ENCODE results near the gene MAN1A2. TPM values are rescaled to one million over a fixed set of nuclear protein-coding genes. Genes with fewer than 3 reads are reported as not detected.

Gene MAN1A2
- total and polyA plus RNA-seq, 10 of the 15 experiments (the other 5 are each of a cell fraction or from before 2014, with no cell fraction given), result 2.8 to 23.6 (median 16.0) TPM

DNA sequence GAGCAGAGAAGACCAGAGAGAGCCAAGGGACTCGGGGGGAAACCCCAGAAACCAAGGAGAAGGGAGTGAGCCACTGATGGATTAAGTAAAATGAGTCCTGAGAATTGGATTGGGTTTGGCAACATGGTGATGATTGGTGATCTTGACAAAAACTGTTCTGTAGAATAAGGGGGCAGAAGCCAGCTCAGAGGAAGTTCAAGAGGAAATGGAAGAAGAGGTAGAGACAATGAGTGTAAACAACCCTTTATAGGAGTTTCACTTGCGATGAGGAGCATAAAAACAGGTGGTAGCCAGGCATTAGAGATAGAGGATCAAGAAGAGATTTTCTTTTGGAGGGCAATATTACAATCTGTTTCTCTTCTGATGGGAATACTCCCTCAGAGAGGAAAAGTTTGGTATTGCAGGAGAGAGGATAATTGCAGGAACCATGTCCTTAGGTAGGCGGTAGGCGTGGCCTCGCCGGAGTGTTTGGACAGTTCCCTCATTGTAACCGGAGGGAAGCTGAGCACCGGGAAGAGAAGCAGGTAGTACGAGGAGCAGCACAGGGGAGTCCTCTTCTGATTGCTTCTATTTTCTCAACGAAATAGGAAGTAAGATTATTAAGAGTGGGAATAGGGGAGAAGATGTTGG lies 170.2 kb downstream of the MAN1A2 start:
- intact Hi-C loops (cut with micrococcal nuclease; ENCODE audit: unreplicated experiment) (loop anchor here (2.0 to 5.0 kb wide), 2 partner anchors 137 to 215 kb away; no protein-coding TSS in a partner anchor), in situ Hi-C loops (cut with MboI) (loop anchor here (5.0 to 10.0 kb wide), 3 partner anchors 135 to 357 kb away; no protein-coding TSS in a partner anchor)
- ChIA-PET SMC1A (ENCODE audit: uncharacterized antibody, unreplicated experiment) (interaction anchor here (3.8 kb wide), 1 partner anchor 26 kb away, joined by 16 read pairs; no protein-coding TSS in a partner anchor), CTCF (interaction anchor here (4.7 to 13.8 kb wide), 4 partner anchors 25 to 358 kb away, joined by 54 to 269 read pairs (median 108); no protein-coding TSS in a partner anchor), RAD21 (ENCODE audit: unreplicated experiment) (no interaction called here), POLR2A (no interaction called here)
- Histone ChIP-seq H3K4me3 (no peak overlapping the region), H3K4me2 (ENCODE audit: control insufficient read depth, insufficient read depth) (no peak overlapping the region; the same call in 1 of the 2 replicates), H4K20me1 (ENCODE audit: control insufficient read depth, insufficient read depth) (no peaks in the 10 kb centered on the region), H3K9ac (ENCODE audit: control insufficient read depth, insufficient read depth, low read length) (no peak overlapping the region), H3K27ac (ENCODE audit: control insufficient read depth, insufficient read depth) (no peak overlapping the region), H2AFZ (ENCODE audit: control insufficient read depth, low read depth, low read length) (no peak overlapping the region), H3K79me2 (ENCODE audit: control insufficient read depth, insufficient read depth, low read length) (no peaks in the 10 kb centered on the region), H3K27me3 (replicated peaks in 1 of 2; ENCODE audit: control insufficient read depth in 2 of 2, insufficient read depth in 2 of 2, low read length in 1 of 2) (no peaks in the 10 kb centered on the region), H3K36me3 (ENCODE audit: control insufficient read depth in 2 of 2, insufficient read depth in 2 of 2, low read length in 1 of 2) (no peaks in the 10 kb centered on the region), H3K4me1 (ENCODE audit: control insufficient read depth, insufficient read depth, low read length) (no peaks in the 10 kb centered on the region), H3K9me3 (replicated peaks; ENCODE audit: control insufficient read depth, insufficient read depth, low read length) (no peaks in the 10 kb centered on the region)
- FAIRE-seq (no peak), ATAC-seq (no peak), DNase-seq (ENCODE audit: low read depth, low spot score) (no peak)
- TF ChIP-seq POLR2A (IDR thresholded peaks at IDR 0.05; ENCODE audit: low read depth, low read length) (no peak), STAT1 (conservative IDR thresholded peaks at IDR 0.05) (no peak), STAT3 (IDR thresholded peaks at IDR 0.05; ENCODE audit: low read depth, low read length) (no peak), CHD4 (IDR thresholded peaks at IDR 0.05) (no peak), SUZ12 (IDR thresholded peaks at IDR 0.05; ENCODE audit: unreplicated experiment) (no peak), SREBF2 (IDR thresholded peaks at IDR 0.05; ENCODE audit: low read length) (no peak), TCF3 (IDR thresholded peaks at IDR 0.05; ENCODE audit: borderline replicate concordance, insufficient read depth, low read depth, low read length) (no peak)
- TF ChIP-seq, protein P1, sequence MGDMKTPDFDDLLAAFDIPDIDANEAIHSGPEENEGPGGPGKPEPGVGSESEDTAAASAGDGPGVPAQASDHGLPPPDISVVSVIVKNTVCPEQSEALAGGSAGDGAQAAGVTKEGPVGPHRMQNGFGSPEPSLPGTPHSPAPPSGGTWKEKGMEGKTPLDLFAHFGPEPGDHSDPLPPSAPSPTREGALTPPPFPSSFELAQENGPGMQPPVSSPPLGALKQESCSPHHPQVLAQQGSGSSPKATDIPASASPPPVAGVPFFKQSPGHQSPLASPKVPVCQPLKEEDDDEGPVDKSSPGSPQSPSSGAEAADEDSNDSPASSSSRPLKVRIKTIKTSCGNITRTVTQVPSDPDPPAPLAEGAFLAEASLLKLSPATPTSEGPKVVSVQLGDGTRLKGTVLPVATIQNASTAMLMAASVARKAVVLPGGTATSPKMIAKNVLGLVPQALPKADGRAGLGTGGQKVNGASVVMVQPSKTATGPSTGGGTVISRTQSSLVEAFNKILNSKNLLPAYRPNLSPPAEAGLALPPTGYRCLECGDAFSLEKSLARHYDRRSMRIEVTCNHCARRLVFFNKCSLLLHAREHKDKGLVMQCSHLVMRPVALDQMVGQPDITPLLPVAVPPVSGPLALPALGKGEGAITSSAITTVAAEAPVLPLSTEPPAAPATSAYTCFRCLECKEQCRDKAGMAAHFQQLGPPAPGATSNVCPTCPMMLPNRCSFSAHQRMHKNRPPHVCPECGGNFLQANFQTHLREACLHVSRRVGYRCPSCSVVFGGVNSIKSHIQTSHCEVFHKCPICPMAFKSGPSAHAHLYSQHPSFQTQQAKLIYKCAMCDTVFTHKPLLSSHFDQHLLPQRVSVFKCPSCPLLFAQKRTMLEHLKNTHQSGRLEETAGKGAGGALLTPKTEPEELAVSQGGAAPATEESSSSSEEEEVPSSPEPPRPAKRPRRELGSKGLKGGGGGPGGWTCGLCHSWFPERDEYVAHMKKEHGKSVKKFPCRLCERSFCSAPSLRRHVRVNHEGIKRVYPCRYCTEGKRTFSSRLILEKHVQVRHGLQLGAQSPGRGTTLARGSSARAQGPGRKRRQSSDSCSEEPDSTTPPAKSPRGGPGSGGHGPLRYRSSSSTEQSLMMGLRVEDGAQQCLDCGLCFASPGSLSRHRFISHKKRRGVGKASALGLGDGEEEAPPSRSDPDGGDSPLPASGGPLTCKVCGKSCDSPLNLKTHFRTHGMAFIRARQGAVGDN (IDR thresholded peaks at IDR 0.05), result no peak
- TF ChIP-seq, protein P2, sequence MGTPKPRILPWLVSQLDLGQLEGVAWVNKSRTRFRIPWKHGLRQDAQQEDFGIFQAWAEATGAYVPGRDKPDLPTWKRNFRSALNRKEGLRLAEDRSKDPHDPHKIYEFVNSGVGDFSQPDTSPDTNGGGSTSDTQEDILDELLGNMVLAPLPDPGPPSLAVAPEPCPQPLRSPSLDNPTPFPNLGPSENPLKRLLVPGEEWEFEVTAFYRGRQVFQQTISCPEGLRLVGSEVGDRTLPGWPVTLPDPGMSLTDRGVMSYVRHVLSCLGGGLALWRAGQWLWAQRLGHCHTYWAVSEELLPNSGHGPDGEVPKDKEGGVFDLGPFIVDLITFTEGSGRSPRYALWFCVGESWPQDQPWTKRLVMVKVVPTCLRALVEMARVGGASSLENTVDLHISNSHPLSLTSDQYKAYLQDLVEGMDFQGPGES (IDR thresholded peaks at IDR 0.05), result no peak
- 63% methylated on average over 10 of the region's 10 CpGs for WGBS (ENCODE audit: insufficient coverage, insufficient replicate concordance, low lambda C conversion rate, missing lambda C conversion rate)
- BruUV-seq (replicated peaks), result no TSS peak
